Measurements from ENCODE around the gene ZFR2.

DNA sequence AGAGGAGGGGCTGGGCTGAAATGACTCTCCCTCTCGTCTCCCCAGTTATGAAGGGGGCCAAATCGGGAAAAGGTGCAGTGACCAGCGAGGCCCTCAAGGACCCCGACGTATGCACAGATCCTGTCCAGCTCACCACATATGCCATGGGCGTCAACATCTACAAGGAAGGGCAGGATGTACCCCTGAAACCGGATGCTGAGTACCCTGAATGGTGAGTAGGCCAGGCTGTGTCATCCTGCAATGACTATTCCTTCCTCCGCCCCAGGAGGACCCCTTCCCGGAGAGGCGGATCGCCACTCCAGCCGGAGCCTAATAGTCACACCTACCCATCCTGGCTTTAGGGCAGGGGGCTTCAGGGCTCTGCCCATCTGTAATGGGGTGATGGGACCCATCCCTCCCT lies 103.7 kb downstream of the ZFR2 start:
- TF ChIP-seq POLR2AphosphoS5 (IDR thresholded peaks at IDR 0.05; ENCODE audit: low read depth, low read length) (no peak), POLR2A (IDR thresholded peaks at IDR 0.05; ENCODE audit: low read depth, low read length) (no peak), TAF1 (IDR thresholded peaks at IDR 0.05; ENCODE audit: low read depth, low read length) (no peak)
